Muscle of arm (tissue), 12 donors: Measurements from ENCODE around the gene CDON. TPM values are rescaled to one million over a fixed set of nuclear protein-coding genes. Genes with fewer than 3 reads are reported as not detected.
"Not testable (repeated sequence)": the region's sequence is repeated elsewhere in the genome, so short reads cannot be mapped to it uniquely, and the experiment has no call there.

ENCODE experiments used
- DNase-seq: peaks from one replicate; pipeline ENCODE4 v3.0.0-alpha.2; 2013
- polyA plus RNA-seq, 12 donors: library from polyadenylated mRNA; unstranded; fragments of 120-200 nt; gene quantifications; one replicate each; pipeline ENCODE4 v1.2.1, GENCODE V29; 2013; ENCODE audit not compliant: insufficient read length in 12 of 12

Gene CDON
- polyA plus RNA-seq, 12 donors: 12.4 to 74.0 (median 27.3) TPM; not detected in 1

- DNase-seq: no peak
Observed at GRCh38 chr11:125998267-125998666, 64.4 kb downstream of the CDON start.

GRCh38 chr11:125995313-125995712 lies 67.4 kb downstream of the CDON start:
- DNase-seq: no peak

GRCh38 chr11:125994509-125994908 lies 68.2 kb downstream of the CDON start:
- DNase-seq: no peak

- no peak for DNase-seq
Observed at GRCh38 chr11:125992893-125993292, 69.8 kb downstream of the CDON start.

- DNase-seq: peak; percentile 26
Observed at GRCh38 chr11:125990244-125990643, 72.4 kb downstream of the CDON start.

- no peak for DNase-seq
Observed at GRCh38 chr11:125987066-125987641, 75.5 kb downstream of the CDON start.

- DNase-seq: not testable (repeated sequence)
Observed at GRCh38 chr11:125985956-125986355, 76.7 kb downstream of the CDON start.

GRCh38 chr11:125982348-125982730 lies 80.3 kb downstream of the CDON start:
- no peak for DNase-seq

GRCh38 chr11:125980436-125980835 lies 82.2 kb downstream of the CDON start:
- DNase-seq: no peak

- DNase-seq: no peak
Observed at GRCh38 chr11:125979511-125979910, 83.2 kb downstream of the CDON start.

GRCh38 chr11:125978778-125979407 lies 83.8 kb downstream of the CDON start:
- peak; percentile 25 for DNase-seq

- no peak for DNase-seq
Observed at GRCh38 chr11:125978181-125978716, 84.4 kb downstream of the CDON start.

GRCh38 chr11:125977333-125977732 lies 85.3 kb downstream of the CDON start:
- no peak for DNase-seq

GRCh38 chr11:125976156-125976555 lies 86.5 kb downstream of the CDON start:
- DNase-seq: no peak

GRCh38 chr11:125975634-125976033 lies 87.0 kb downstream of the CDON start:
- no peak for DNase-seq

- DNase-seq: no peak
Observed at GRCh38 chr11:125974284-125974683, 88.4 kb downstream of the CDON start.

- DNase-seq: peak; percentile 43
Observed at GRCh38 chr11:125971618-125972017, 91.0 kb downstream of the CDON start.

GRCh38 chr11:125968354-125968753 lies 94.3 kb downstream of the CDON start:
- no peak for DNase-seq

GRCh38 chr11:125967515-125967914 lies 95.2 kb downstream of the CDON start:
- no peak for DNase-seq

GRCh38 chr11:125960771-125961170 lies 101.9 kb downstream of the CDON start:
- no peak for DNase-seq

GRCh38 chr11:125959931-125960330 lies 102.7 kb downstream of the CDON start:
- DNase-seq: no peak

- DNase-seq: no peak
Observed at GRCh38 chr11:125959511-125959910, 103.2 kb downstream of the CDON start.

GRCh38 chr11:125958872-125959400 lies 103.7 kb downstream of the CDON start:
- no peak for DNase-seq
